ENCODE measurements around the gene EXOG.

The EXOG gene

DNA sequence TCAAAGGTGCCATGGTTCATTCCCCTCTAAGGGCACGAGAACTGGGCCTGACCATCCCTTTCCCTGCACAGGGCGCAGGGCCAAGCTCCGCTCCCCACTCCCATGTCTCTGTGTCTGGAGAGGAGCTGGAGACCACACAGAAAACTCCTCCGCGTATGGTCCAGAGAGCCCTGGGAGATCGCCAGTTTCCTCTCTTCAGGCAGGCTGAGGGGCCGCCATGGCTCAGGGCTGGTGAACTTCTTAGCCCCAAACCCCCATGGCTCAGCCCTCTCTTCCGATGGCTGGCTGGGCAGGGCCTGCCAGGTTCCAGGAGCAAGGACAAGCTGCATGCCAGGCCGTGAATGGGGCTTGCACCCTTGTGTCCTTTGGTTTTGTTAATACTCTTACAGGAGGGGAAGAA lies 52.9 kb downstream of the EXOG start:
- DNase-seq: no peak

- no peak for DNase-seq
Measured at GRCh38 chr3:38549486-38549885, 53.3 kb downstream of the EXOG start.

- DNase-seq: no peak
Measured at GRCh38 chr3:38549957-38550840, 54.1 kb downstream of the EXOG start.

DNA sequence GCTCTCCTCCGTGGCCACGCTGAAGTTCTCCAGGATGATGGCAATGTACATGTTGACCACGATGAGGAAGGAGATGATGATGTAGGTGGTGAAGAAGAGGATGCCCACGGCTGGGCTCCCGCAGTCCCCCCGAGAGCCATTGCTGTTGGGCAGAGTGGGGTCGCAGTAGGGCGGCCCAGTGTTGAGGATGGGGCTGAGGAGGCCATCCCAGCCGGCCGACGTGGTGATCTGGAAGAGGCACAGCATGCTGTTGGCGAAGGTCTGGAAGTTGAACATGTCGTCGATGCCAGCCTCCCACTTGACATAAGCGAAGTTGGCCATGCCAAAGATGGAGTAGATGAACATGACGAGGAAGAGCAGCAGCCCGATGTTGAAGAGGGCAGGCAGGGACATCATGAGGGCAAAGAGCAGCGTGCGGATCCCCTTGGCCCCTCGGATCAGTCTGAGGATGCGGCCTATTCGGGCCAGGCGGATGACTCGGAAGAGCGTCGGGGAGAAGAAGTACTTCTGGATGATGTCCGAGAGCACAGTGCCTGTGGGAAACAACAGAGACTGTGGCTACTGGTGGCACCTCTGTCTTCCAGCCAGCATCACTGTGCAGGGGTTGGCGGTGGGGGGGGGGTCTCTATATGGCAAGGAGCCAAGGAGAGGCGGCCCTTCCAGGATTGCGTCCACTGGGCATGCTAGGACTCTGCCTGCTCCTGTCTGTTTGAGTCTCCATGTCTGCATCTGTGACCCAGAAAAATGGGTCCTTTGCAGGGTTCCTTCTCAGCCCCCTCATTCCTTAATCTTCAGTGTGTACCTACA lies 55.1 kb downstream of the EXOG start:
- DNase-seq: no peak

DNA sequence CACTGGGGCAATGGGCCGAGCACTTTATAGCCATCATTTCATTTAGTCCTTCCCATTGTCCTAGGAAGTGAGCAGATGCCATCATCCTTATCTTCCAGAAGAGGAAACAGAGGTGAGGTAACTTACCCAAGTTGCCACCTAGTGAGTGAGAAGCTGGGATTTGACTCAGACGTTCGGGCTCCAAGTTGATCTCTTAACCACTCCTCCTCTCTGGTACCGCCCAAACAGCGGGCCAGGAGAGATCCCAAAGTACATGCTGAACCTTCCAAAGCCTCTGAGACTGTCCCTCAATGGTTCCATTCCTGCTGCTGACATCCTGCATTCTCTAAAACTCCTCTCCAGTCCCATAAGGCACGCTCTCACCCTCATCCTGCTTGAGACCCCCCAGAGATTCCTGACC lies 56.2 kb downstream of the EXOG start:
- DNase-seq: no peak

DNA sequence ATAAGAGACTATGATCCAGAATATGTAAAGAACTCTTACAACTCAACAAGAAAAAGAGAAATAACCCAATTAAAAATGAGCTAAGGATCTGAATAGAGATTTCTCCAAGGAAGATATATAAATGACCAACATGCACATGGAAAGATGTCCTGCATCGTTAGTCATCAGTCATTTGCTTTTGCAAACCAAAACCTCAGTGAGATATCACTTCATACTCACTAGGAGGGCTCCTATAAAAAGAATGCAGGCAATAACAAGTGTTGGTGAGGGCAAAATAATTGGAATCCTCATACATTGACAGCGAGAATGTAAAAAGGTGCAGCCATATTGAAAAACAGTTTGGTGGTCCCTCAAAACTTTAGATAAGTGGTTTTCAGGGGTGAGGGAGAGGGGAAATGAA lies 56.9 kb downstream of the EXOG start:
- DNase-seq: no peak

DNA sequence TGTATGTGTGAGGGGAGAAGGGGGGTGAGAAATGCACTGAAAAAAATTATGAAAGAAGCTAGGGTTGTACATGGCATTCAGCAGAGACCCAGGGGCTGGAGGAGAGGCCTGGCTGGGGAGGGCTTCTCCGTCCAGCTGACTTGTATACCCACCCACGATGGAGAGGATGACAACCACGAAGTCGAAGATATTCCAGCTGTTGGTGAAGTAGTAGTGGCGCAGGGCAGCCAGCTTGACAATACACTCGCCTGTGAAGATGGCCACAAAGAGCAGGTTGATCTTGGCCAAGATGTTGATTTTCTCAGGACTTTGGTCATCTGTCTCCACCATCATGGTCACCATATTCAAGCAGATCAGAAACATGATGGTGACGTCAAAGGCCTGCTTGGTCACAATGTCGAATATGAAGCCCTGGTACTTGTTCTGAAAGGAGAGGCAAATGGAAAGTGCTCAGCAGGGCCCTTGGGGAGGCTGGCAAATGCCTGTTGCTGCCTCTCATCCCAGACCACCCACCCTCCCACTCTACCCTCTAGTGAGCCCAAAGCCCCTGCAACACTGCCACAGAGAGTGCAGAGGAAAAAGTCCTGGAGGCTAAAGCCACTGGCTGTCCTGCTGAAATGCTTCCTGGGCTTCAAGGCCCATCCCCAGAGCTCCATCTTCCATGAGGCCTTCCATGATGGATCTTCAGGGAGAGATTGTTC lies 58.1 kb downstream of the EXOG start:
- DNase-seq: no peak

DNA sequence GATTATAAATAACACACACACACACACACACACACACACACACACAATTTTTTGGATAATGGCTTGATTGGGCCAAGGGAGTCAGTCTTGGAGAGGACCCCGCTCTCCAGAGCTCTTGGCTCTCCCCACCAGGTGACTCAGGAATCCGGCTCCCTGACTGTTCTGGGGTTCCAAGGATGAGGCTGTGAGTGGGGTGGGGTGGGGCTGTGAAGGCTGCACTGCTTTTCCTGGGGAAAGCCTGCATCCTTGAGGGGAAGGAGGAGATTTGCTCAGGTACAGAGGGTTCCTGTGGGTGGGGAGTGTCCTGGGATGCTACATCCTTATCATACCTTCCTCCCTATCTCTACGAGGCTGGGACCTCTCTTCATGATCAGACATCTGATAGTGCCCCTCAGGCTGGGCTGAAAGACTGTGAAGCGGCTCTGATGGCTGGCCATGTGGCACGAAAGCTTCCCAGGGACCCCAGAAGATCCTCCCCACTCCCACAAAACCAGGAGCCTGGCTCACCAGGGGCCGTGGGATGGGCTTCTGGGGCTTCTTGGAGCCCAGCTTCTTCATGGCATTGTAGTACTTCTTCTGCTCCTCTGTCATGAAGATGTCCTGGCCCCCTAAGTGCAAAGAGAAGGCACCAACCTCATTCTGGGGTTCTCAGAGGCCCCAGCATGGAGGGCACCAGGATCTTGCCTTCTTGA lies 59.2 kb downstream of the EXOG start:
- DNase-seq: no peak

DNA sequence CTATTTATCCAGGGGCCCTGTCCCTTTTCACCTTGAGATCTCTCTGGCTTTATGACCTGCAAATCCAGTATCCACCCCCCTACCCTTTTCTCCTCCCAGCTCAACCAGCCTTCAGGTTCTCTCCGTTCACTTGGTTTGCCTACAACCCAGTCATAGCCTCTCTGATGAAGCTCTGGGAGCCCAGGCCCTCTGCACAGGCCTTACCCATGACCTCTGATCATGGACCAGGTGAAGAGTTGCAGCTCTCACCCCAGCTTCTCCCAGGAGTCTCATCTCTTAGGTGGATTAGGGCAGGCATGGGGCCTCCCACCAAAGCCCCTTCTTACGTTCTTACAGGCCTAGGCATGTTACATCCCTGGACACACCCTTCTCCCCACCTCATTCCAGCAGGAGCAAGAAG lies 59.8 kb downstream of the EXOG start:
- DNase-seq: no peak

- DNase-seq: no peak
Measured at GRCh38 chr3:38556640-38557358, 60.7 kb downstream of the EXOG start.

GRCh38 chr3:38558864-38559263 lies 62.7 kb downstream of the EXOG start:
- DNase-seq: no peak

DNA sequence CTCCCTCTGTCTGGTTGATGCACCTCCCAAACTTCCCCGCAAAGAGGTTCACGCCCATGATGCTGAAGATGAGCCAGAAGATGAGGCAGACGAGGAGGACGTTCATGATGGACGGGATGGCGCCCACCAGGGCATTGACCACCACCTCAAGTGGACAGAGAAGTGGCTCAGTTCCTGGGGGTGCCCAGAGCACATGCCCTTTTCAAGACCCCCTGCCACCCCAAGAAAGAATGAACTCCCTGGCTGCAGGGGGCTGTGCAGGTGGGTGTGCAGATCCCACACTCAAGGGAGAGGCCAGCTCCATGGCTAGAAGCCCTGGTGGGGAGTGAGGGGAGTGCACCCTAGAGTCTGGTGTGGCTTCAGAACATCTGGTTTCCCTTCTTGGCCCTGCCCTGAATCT lies 64.1 kb downstream of the EXOG start:
- DNase-seq: no peak

DNA sequence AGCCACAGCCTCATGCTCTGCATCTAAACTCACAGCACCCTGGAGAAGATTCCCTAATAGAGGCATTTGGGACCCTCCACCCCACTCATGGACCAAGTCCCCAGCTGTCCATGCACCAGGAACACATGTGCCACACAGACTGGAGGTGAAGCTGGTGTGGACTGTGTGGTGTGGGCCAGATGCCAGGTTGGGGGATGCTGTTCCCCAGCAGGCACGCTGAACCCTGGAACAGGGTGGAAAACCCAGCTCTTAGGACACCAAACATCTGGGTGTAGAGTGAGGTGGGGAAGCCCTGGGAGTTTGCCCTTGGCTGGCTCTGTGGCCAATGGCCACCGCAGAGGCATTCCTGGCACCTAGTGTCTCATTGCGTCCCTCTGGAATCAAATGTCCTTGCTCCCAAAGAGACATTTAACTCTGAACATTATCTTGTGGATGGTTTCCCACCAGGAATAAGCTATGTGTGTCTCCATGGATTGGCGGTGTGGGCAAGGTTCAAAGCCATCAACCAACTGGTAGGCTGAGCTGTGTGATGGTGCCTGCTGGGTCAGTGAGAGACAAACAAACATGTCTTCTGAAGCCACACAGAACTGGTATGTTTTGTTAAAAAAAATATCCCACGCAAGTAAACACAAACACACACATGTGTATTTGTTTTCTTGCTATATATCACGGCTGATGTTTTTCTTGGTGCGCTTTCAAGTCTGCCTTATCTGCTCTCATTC lies 65.0 kb downstream of the EXOG start:
- DNase-seq: no peak

DNA sequence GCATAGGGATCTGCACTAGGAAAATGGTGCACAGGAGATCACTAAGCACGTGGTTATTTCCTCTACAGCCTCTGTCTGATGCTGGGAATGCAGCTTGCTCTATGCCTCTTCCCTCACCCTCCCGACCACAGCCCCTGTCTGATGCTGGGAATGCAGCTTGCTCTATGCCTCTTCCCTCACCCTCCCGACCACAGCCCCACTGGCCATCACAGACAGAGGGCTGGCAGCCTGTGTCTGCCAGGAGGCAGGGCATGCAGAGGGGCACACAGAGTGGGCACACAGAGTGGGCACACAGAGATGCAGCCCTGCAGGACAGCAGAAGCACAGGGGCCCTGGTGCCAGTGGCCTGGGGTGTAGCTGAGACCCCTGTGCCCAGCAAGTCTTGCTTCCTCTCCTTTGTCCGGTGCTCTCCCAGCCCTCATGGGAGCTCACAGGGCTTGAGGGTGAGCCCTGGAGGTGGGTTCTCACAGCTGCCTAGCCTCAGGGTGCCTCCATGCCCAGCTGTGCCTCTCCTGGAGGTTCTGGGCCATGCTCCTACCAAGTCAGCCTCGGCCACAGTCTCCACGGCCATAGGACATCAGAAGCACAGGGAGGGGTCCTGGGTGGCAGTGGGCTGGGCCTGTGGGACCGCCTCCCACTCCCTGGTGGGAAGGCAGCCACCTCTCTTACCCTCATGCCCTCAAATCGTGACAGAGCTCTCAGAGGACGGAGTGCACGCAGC lies 65.8 kb downstream of the EXOG start:
- DNase-seq: no peak

DNA sequence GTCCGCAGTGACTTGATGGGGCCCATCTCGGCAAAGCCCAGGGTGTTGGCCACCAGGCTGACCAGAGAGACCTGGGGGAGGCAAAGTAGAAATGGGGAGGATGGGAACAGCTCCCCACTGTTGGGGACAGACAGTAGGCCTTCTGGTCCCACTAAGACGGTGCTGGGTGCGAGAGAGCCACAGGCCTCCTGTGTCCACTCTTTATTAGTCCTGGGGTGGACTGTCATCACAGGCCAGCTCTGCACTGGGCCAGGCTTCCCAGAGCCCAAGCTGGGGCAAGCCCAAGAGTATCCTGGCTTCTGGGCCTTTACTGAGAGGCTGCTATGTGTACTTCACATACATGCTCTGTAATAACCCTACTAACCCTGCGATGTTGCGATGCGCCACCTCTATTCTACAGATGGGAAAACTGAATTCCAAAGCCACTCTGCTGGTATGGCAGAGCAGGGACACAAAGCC lies 66.4 kb downstream of the EXOG start:
- no peak for DNase-seq

GRCh38 chr3:38563070-38563885 lies 67.1 kb downstream of the EXOG start:
- DNase-seq: no peak

GRCh38 chr3:38563886-38564270 lies 67.7 kb downstream of the EXOG start:
- no peak for DNase-seq

- DNase-seq: no peak
Measured at GRCh38 chr3:38564631-38565338, 68.6 kb downstream of the EXOG start.
